GM15510 (cell line): ENCODE results near the gene BBLN.

Experiments
- POLR2A ChIP-seq: IDR thresholded peaks from 3 replicates; pipeline ENCODE4 v1.6.1; 2011; ENCODE audit warnings: borderline replicate concordance; ENCODE audit not compliant: insufficient read length; ENCODE audit errors: extremely low read depth

BBLN gene, protein sequence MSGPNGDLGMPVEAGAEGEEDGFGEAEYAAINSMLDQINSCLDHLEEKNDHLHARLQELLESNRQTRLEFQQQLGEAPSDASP

GRCh38 chr9:128159784-128160602 is at the start of gene BBLN:
Gene BBLN (plus strand): TSS chr9:128160265. CDS start chr9:128160408, 143 bp downstream.
- peak; percentile 95 for TF ChIP-seq POLR2A

DNA sequence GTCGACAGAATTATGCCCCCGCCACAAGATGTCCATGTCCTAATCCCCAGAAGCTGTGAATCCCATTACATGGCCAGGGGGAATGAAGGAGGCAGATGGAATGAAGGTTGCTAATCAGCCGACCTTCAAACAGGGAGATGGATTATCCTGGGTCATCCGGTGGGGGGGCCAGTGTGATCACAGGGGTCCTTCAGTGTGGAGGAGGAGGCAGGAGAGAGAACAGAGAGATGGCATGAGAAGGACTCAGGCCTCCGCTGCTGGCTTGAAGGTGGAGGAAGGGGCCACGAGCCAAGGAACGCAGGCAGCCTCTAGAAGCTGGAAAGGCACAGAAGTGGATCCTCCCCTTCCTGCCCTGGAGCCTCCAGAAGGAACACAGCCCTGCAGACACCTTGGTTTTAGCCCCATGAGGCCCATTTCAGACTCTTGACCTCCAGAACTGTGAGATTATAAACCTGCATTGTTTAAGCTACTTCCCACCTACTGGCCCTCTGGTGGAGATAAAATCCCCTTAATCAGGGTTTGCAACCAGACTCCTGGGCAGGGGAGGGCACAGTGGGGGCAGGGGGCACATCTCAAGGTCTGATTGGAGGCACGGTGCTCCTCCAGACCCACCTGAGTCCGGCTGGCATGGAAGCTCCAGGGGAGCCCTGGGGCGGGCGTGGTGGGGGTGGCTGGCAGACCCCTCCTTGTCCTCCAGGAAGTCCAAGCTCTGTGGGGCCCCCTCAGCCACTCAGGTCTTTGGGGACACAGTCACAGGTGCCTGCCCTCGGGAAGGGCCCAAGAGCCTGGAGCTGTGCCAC is 46.3 kb upstream of the BBLN start:
- TF ChIP-seq POLR2A = no peak

DNA sequence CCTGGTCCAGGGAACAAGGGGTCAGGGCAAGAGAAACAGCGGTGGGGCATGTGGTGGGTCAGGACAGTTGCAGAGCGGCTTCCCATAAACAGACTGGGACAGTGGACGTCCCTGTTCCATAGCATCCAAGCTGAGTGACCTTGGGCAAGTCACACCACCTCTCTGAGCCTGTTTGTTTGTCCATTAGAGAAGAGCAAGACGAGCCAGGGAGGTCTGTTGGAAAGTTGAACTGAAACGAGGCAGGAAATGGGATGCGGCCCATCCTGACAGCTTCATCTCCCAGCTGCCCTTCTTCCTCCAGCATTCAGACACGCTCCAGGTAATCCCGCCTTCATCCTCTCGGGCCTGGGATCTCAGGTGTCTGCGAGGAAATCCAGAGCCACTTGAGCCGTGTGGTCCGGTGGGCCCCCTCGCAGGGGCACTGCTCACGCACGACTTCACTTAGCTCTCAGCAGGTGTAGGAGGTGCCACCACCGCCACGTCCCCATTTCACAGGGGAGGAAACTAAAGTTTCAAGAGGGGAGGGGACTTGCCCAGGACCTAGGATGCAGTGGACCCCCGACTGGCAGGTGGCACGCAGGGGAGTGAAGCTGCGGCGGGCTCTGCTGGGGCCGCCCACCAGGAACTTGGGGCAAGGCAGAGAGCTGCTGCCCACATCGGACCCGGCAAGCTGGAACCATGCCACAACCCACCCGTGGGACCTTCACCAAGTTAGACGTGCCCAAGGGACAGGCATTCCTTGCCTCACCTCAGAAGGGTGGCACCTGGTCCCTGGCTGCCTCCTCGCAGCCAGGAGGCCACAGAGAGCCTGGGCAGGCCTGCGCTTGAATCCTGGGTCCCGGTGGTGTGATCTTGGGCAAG is 45.5 kb upstream of the BBLN start:
- no peak for TF ChIP-seq POLR2A

DNA sequence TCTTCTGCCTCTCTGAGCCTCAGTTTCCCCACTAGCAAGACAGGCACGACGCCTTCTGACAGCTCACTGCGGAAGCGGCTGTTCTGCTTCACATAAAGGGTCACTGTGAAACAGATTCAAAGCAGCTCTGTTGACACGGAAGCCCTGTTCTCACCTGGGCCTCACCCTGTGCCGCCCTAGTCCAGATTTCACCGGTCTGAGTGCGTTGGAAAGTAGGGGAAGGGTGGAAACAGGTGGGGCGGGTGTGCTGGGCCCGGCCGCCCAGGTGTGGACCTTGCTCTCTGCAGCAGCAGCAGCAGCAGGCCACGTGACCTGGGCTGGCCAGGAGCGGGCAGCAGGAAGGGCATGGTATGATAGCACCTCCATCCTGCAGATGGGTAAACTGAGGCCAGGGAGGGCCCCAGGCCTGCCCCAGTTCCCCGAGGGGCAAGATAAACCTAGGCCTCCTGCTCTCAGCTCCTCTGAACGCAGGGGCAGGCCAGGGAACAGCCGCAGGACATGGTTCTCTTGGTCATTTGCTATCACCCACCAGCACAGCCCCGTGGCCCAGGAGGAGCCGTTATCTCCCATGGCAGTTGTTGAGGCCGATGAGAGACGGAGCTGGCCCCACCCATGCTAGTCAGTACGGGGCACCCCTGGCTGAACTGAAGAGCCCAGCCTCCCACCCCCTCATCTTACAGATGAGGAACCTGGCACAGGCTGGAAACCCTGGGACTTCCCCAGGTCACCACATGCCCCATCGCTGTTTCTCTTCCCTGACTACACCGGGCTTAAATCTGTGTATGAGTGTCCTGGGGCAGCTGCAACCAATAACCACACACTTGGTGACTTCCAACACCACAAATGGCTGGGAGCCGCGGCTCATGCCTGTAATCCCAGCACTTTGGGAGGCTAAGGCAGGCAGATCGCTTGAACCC is 44.6 kb upstream of the BBLN start:
- TF ChIP-seq POLR2A = no peak

GRCh38 chr9:128116104-128117083 is 43.7 kb upstream of the BBLN start:
- no peak for TF ChIP-seq POLR2A

DNA sequence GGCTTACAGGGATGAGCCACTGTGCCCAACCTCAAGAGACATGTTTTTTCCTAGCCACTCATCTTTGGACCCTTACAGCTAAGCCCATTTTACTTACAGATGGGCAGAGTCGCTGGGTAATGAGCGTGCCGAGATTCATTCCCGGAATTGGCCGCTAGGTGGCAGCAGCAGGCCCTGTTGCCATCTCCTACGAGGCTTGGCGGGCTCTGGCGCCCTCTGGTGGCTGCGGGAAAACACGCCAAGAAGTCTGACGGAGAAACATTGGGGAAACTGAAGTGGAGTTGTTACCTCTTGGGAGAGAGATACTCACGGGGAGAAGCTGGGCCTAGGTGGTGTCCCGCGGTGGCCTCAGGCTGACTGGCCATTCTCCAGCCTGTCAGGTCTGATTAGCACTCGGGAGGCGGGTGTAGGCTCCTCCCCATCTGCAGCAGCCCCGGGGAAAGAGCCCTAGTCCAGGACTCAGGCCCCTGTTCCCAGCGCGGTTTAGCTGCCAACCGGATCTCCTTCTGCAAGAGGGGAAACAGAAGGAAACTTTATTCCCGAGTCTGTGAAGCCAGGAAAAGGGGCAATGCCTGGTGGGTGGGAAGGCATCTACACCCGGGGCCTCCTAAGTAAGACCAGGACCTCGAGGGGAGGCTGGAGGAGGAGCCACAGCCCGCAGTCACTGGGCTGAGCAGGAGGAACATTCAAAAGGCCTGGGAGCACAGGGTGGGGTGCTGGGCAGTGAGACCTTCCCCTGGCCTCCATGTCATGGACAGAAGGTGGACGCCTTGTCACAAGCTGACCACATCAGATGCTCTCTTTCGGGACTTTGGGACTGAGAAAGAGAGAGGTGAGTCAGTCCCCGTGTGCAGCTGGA is 42.2 kb upstream of the BBLN start:
- TF ChIP-seq POLR2A = no peak

DNA sequence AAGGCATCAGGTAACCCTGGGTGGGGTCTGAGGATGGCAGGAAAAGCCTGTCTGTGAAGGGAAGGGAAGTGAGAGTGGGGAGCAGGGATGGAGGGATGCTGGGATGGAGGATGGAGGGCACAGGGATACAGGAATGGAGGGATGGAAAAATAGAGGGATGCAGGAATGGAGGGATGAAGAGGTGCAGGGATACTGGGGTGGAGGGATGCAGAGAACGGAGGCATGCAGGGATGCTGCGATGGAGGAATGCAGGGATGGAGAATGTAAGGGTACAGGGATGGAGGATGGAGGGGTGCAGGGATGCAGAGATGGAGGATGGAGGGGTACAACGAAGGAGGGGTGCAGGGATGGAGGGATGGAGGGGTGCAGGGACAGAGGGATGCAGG is 41.6 kb upstream of the BBLN start:
- no peak for TF ChIP-seq POLR2A

DNA sequence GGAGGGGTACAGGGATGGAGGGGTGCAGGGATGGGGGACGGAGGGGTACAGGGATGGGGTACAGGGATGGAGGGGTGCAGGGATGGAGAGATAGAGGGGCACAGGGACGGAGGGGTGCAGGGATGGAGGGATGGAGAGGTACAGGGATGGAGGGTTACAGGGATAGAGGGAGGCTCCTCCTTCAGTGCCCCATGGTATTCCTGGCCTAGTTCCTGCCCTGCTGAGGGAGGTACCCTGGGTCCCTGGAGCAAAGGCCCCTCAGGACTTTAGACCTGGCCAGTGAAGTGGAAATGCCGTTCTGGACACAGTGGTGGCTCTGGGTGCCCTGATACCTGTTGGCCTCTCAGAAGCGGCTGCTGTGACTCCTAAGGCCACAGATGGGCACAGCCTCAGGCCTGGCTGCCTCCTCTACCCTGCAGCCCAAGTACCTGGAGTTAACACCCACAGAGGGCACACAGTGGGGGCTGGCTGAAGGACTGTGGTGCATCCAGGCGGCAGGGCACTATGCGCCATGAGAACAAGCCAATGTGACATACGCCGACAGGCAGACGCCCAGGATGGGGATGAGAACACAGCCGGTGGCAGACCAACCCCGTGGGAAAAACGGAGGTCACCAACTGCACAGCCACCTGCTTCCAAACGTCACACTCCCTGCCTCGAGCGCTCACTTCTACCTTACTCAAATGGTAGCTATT is 40.9 kb upstream of the BBLN start:
- TF ChIP-seq POLR2A = no peak

GRCh38 chr9:128120061-128120740 is 39.9 kb upstream of the BBLN start:
- TF ChIP-seq POLR2A = no peak

DNA sequence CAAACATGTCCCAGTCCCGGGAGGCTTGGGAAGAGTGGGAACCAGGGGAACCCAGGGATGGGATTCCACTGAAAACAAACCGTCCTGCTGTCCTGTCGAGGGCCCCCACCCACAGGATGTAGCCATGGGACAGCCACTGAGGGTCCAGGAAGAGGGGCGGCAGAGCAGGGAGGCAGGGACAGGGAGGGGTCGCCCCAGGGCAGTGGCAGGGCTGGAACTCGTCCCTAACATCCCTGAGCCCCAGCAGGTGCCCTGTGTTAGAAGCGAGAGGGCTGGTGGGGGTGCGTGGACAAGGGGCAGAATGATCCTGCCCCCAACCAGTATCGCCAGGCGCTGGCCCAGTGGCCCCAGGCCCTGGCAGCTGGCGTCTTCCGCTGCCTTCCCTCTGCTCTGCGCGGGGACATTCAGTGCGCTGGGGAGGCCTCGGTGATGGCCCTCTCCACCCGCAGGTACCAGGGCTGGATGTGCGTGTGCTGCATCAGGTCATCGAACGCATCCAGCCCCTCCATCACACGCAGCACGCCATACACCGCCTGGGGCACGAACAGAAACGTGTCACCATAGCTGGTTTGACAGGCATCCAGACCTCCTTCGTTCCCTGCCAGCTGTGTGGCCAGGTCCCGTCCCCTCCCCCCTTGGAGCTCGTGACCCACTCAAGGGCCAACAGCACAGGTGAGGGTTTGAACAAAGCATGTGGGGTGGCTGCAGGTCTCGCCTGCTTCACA is 39.2 kb upstream of the BBLN start:
- TF ChIP-seq POLR2A = peak; percentile 14
